Mucosa of descending colon (tissue), 3 donors: ENCODE results near the gene CCDC187. TPM values are rescaled to one million over a fixed set of nuclear protein-coding genes. Genes with fewer than 3 reads are reported as not detected.
A peak's percentile ranks its signal among the peaks of the same experiment; 100 is the strongest.

Experiments
- ATAC-seq: fragments of 200-7000 bp; cut with Tn5 transposase; one replicate; pipeline ENCODE4 v1.9.1; 2020; ENCODE audit warnings: mild to moderate bottlenecking, moderate library complexity
- DNase-seq, 3 donors: peaks; one replicate each; pipeline ENCODE4 v3.0.0-alpha.2; 2020
- H3K36me3 ChIP-seq: fragments of 200-600 bp; one replicate; pipeline ENCODE4 v1.8.0; 2021; ENCODE audit warnings: low read depth, mild to moderate bottlenecking
- H3K4me1 ChIP-seq: fragments of 200-600 bp; one replicate; pipeline ENCODE4 v1.8.0; 2021; ENCODE audit warnings: low read depth, mild to moderate bottlenecking
- H3K4me3 ChIP-seq: fragments of 200-600 bp; one replicate; pipeline ENCODE4 v1.8.0; 2021; ENCODE audit warnings: mild to moderate bottlenecking
- H3K9me3 ChIP-seq: fragments of 200-600 bp; one replicate; pipeline ENCODE4 v1.8.0; 2021; ENCODE audit warnings: mild to moderate bottlenecking
- CTCF ChIP-seq: fragments of 200-600 bp; IDR thresholded peaks from one replicate; pipeline ENCODE4 v1.8.0; 2022; ENCODE audit warnings: antibody characterized with exemption, mild to moderate bottlenecking
- intact Hi-C, 2 donors: fragments of 100-400 bp; cut with DNase I in 1 of 2; cut with micrococcal nuclease in 1 of 2; formaldehyde crosslinking; loops; one replicate each; pipeline versions ENCODE4 v1.11.0 to v1.11.1; 2022; cut with DNase I, micrococcal nuclease
- total RNA-seq, 3 donors: library from RNA; stranded (reverse); fragmentation: NEBNext Ultra II Directional in 2 of 3; extraction: Animal tissue kit (Norgen Biotek cat#: 25700) in 2 of 3; gene quantifications; one replicate each; pipeline versions ENCODE4 v1.2.1 to v1.2.4, GENCODE V29; 2021 to 2023
- donor health status: DM: no; HTN: no; CAD: no; lungs with moderate emphysema.
- donor health status: DM: no; HTN: no; CAD: no.
- donor health status: DM: no; HTN: yes; CAD: no.

CCDC187 gene
- total RNA-seq, 3 donors from 2014 or later: 0.19 to 0.93 (median 0.48) TPM

GRCh38 chr9:136337416-136338395, 33.8 kb upstream of the CCDC187 start:
- Histone ChIP-seq H3K4me3 (no peak overlapping the region), H3K9me3 (no peaks in the 10 kb centered on the region), H3K4me1 (peaks cover 7% of the 10 kb centered on the region), H3K36me3 (no peaks in the 10 kb centered on the region)
- ATAC-seq (no peak), DNase-seq (no peak)
- TF ChIP-seq CTCF: no peak
- intact Hi-C loops: no loop called here

- intact Hi-C loops: no loop called here
- no peak overlapping the region for H3K4me3 ChIP-seq
- DNase-seq (no peak), ATAC-seq (no peak)
- no peaks in the 10 kb centered on the region for H3K36me3 ChIP-seq
- no peaks in the 10 kb centered on the region for H3K9me3 ChIP-seq
- TF ChIP-seq CTCF: no peak
- peaks cover under 1% of the 10 kb centered on the region for H3K4me1 ChIP-seq
Measured at GRCh38 chr9:136336881-136337280, 33.0 kb upstream of the CCDC187 start.

- peak; percentile 11 for ATAC-seq
- no peaks in the 10 kb centered on the region for H3K36me3 ChIP-seq
- intact Hi-C loops: no loop called here
- no peak overlapping the region for H3K4me3 ChIP-seq
- DNase-seq: peak in 1 of 3 donors; percentile 34
- no peak for TF ChIP-seq CTCF
- no peaks in the 10 kb centered on the region for H3K9me3 ChIP-seq
- H3K4me1 ChIP-seq: no peaks in the 10 kb centered on the region
Measured at GRCh38 chr9:136336156-136336870, 32.4 kb upstream of the CCDC187 start.

- intact Hi-C loops: no loop called here
- Histone ChIP-seq H3K4me1 (no peaks in the 10 kb centered on the region), H3K36me3 (no peaks in the 10 kb centered on the region), H3K9me3 (no peaks in the 10 kb centered on the region), H3K4me3 (no peak overlapping the region)
- no peak for DNase-seq
- no peak for TF ChIP-seq CTCF
- ATAC-seq: no peak
Measured at GRCh38 chr9:136335296-136336155, 31.6 kb upstream of the CCDC187 start.

- no peak for DNase-seq
- no peak for ATAC-seq
- no peak for TF ChIP-seq CTCF
- Histone ChIP-seq H3K4me3 (no peak overlapping the region), H3K4me1 (no peaks in the 10 kb centered on the region), H3K36me3 (no peaks in the 10 kb centered on the region), H3K9me3 (no peaks in the 10 kb centered on the region)
- intact Hi-C loops: no loop called here
Measured at GRCh38 chr9:136334541-136334940, 30.6 kb upstream of the CCDC187 start.
